GM20000 (cell line): ENCODE data around the gene RHNO1.

Experiments used
- DNase-seq: peaks from one replicate; pipeline ENCODE4 v3.0.0; 2012; ENCODE audit warnings: low spot score
- CTCF ChIP-seq: IDR thresholded peaks from 2 replicates; pipeline ENCODE4 v1.5.1; 2012; ENCODE audit warnings: mild to moderate bottlenecking, control low read depth; ENCODE audit errors: extremely low read depth, missing control alignments

Gene RHNO1

GRCh38 chr12:2835691-2836403 is 41.2 kb upstream of the RHNO1 start:
- TF ChIP-seq CTCF = no peak
- no peak for DNase-seq

GRCh38 chr12:2836574-2836973 is 40.4 kb upstream of the RHNO1 start:
- no peak for TF ChIP-seq CTCF
- DNase-seq = no peak

GRCh38 chr12:2841056-2841650 is 35.9 kb upstream of the RHNO1 start:
- DNase-seq = no peak
- no peak for TF ChIP-seq CTCF

GRCh38 chr12:2842948-2843347 is 34.1 kb upstream of the RHNO1 start:
- DNase-seq = no peak
- TF ChIP-seq CTCF = no peak

- no peak for TF ChIP-seq CTCF
- DNase-seq = no peak
Observed at GRCh38 chr12:2844786-2845185, 32.2 kb upstream of the RHNO1 start.

GRCh38 chr12:2845280-2845679 is 31.7 kb upstream of the RHNO1 start:
- no peak for DNase-seq
- TF ChIP-seq CTCF = no peak

- TF ChIP-seq CTCF = no peak
Observed at GRCh38 chr12:2851931-2852330, 25.1 kb upstream of the RHNO1 start.

More at GRCh38 chr12:2851931-2852330, 25.1 kb upstream of the RHNO1 start:
- DNase-seq = no peak
